ENCODE measurements around the gene ACY1. TPM values are rescaled to one million over a fixed set of nuclear protein-coding genes. Genes with fewer than 3 reads are reported as not detected.

The ACY1 gene
- total and polyA plus RNA-seq, 4 donors, result 69.5 to 274 (median 238) TPM

GRCh38 chr3:51944451-51945021 lies 38.8 kb upstream of the ACY1 start:
- Histone ChIP-seq H3K9ac (ENCODE audit: low read depth in 1 of 2, low read length in 2 of 2) (no peak overlapping the region), H3K36me3 (ENCODE audit: control insufficient read depth in 4 of 4, insufficient read depth in 3 of 4, low read depth in 1 of 4, low read length in 3 of 4) (peaks cover 0 to 30% (median 18%) of the 10 kb centered on the region in 4 donors), H3K27ac (ENCODE audit: low read depth in 1 of 2, low read length in 2 of 2) (no peak overlapping the region), H3K27me3 (ENCODE audit: control insufficient read depth in 4 of 4, insufficient read depth in 4 of 4, low read length in 3 of 4) (no peaks in the 10 kb centered on the region), H3K4me1 (ENCODE audit: control insufficient read depth in 4 of 4, insufficient read depth in 4 of 4, low read length in 3 of 4) (peaks cover 10 to 31% (median 23%) of the 10 kb centered on the region in 4 donors), H3K4me3 (ENCODE audit: low read depth in 1 of 3, low read length in 3 of 3) (no peak overlapping the region), H3K9me3 (ENCODE audit: control insufficient read depth in 4 of 4, low read length in 3 of 4) (no peaks in the 10 kb centered on the region)
- TF ChIP-seq ZBTB33 (IDR thresholded peaks at IDR 0.05) (no peak), TAF1 (conservative IDR thresholded peaks at IDR 0.05) (no peak)
- WGBS, result 95% methylated on average over 11 of the region's 11 CpGs
- DNase-seq (ENCODE audit: low spot score), result no peak

- TF ChIP-seq JUND (IDR thresholded peaks at IDR 0.05), result no peak
- no peak for TF ChIP-seq REST (IDR thresholded peaks at IDR 0.05)
- TF ChIP-seq ZBTB33 (IDR thresholded peaks at IDR 0.05), result no peak
- WGBS, result 91% methylated on average over 18 of the region's 18 CpGs
- Histone ChIP-seq H3K4me3 (ENCODE audit: low read depth in 1 of 3, low read length in 3 of 3) (no peak overlapping the region), H3K27me3 (ENCODE audit: control insufficient read depth in 4 of 4, insufficient read depth in 4 of 4, low read length in 3 of 4) (no peaks in the 10 kb centered on the region), H3K27ac (ENCODE audit: low read depth in 1 of 2, low read length in 2 of 2) (no peak overlapping the region), H3K9ac (ENCODE audit: low read depth in 1 of 2, low read length in 2 of 2) (no peak overlapping the region), H3K4me1 (ENCODE audit: control insufficient read depth in 4 of 4, insufficient read depth in 4 of 4, low read length in 3 of 4) (peaks cover 10 to 29% (median 22%) of the 10 kb centered on the region in 4 donors), H3K9me3 (ENCODE audit: control insufficient read depth in 4 of 4, low read length in 3 of 4) (no peaks in the 10 kb centered on the region), H3K36me3 (ENCODE audit: control insufficient read depth in 4 of 4, insufficient read depth in 3 of 4, low read depth in 1 of 4, low read length in 3 of 4) (peaks cover 0 to 30% (median 18%) of the 10 kb centered on the region in 4 donors)
- no peak for DNase-seq (ENCODE audit: low spot score)
Observed at GRCh38 chr3:51945031-51945840, 38.1 kb upstream of the ACY1 start.
